ENCODE data around the gene CCZ1.
"Not testable (repeated sequence)": the region's sequence is repeated elsewhere in the genome, so short reads cannot be mapped to it uniquely, and the experiment has no call there.

DNA sequence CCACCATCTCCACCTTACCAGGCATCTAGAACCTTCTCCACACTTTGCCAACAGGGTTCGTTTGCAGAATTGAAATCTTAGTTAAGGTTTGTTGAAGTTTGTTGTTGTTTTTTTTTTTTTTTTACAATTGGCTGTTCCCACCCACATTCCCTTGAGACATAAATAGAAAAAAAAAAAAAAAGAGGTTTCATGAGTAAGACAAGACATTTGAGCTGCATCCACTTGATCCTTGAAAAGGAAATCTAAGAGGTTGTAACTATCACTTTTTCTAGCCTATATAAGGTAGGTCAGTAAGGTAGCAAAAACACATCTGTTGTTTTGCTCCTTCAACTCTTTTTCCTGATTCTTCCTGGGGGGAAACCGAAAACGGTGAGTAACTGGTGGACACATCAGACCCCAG, 18.9 kb upstream of the CCZ1 start:
- not testable (repeated sequence) for TF ChIP-seq EZH2 (IDR thresholded peaks at IDR 0.05); POLR2AphosphoS5 (IDR thresholded peaks at IDR 0.05; ENCODE audit: borderline replicate concordance, low read depth, low read length); FOXP2 (optimal IDR thresholded peaks at IDR 0.05; ENCODE audit: control extremely low read depth, extremely low read length, insufficient read depth)
